Measurements from ENCODE around the gene POLD1. TPM values are rescaled to one million over a fixed set of nuclear protein-coding genes. Genes with fewer than 3 reads are reported as not detected.

The POLD1 gene
- total RNA-seq, 2 experiments from 2014 or later: 158 to 215 TPM

- peaks cover 28% of the 10 kb centered on the region for H3K36me3 Mint-ChIP-seq
Measured at GRCh38 chr19:50376166-50377050, 7.7 kb upstream of the POLD1 start, which contains the start of gene NR1H2. Gene NR1H2 (plus strand): TSS chr19:50376457. CDS start chr19:50377606, 1,149 bp downstream.

DNA sequence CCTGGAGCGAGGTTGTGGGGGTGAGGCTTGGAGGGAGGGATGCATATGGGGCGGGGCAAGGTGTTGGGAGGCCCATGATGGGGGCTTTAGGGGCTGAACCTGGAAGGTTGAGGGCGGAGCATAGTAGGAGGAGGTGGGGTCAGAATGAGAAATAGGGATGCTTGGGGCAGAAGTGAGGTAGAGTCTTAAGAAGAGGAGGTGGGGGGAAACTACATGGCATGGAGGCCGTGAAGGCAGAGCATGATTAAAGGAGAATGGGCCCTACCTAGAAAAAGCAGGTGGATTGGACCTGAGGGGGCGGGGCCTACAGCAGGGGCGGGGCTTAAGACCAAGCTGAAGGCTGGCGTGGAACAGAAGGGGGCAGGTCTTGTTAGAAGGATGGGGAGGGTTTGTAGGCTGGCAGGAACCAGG is 7.1 kb upstream of the POLD1 start:
- CTCF ChIA-PET: interaction anchor here (1.0 to 1.5 kb wide), 2 partner anchors 8 to 43 kb away, joined by 3 to 4 read pairs; no protein-coding TSS in a partner anchor
- ATAC-seq (peak; percentile 40), DNase-seq (peak; percentile 68)
- H3K9me3 Mint-ChIP-seq (ENCODE audit: low read depth): no peaks in the 10 kb centered on the region
- H3K36me3 Mint-ChIP-seq: peaks cover 29% of the 10 kb centered on the region
- H3K4me1 Mint-ChIP-seq: peaks cover 20% of the 10 kb centered on the region
- peak overlapping the region; percentile 95 for H3K4me3 Mint-ChIP-seq
- peak overlapping the region; percentile 99 for H3K27ac Mint-ChIP-seq
- H3K27me3 Mint-ChIP-seq: no peaks in the 10 kb centered on the region

More at GRCh38 chr19:50376166-50377050, 7.7 kb upstream of the POLD1 start, which contains the start of gene NR1H2:
- peaks cover 20% of the 10 kb centered on the region for H3K4me1 Mint-ChIP-seq
- DNase-seq: peak; percentile 97
- H3K27ac Mint-ChIP-seq: peak within 1 kb of the TSS; percentile 99
- CTCF ChIA-PET: interaction anchor here (0.8 to 1.9 kb wide), 9 partner anchors 9 to 180 kb away, joined by 3 to 16 read pairs (median 4); partner anchors contain the start of gene NAPSA
- peak; percentile 93 for ATAC-seq
- H3K9me3 Mint-ChIP-seq (ENCODE audit: low read depth): no peaks in the 10 kb centered on the region
- H3K27me3 Mint-ChIP-seq: no peaks in the 10 kb centered on the region
- H3K4me3 Mint-ChIP-seq: peak within 1 kb of the TSS; percentile 95

DNA sequence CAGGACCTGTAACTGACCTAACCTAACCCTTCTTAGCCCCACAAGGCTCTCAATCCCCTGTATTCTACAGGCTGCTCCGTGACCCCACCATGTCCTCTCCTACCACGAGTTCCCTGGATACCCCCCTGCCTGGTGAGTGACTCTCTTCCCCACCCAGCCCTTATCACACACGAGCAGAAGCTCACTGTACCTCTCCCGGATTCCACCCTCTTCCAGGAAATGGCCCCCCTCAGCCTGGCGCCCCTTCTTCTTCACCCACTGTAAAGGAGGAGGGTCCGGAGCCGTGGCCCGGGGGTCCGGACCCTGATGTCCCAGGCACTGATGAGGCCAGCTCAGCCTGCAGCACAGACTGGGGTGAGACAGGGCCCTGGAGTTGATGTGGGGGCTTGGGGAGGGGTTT is 6.6 kb upstream of the POLD1 start:
- Mint-ChIP-seq H3K9me3 (ENCODE audit: low read depth) (no peaks in the 10 kb centered on the region), H3K4me1 (peaks cover 20% of the 10 kb centered on the region), H3K4me3 (no peak overlapping the region), H3K36me3 (peaks cover 29% of the 10 kb centered on the region), H3K27ac (peak overlapping the region; percentile 99), H3K27me3 (no peaks in the 10 kb centered on the region)
- CTCF ChIA-PET: interaction anchor here (1.0 to 1.5 kb wide), 2 partner anchors 8 to 44 kb away, joined by 3 to 4 read pairs; no protein-coding TSS in a partner anchor
- DNase-seq (no peak), ATAC-seq (no peak)

DNA sequence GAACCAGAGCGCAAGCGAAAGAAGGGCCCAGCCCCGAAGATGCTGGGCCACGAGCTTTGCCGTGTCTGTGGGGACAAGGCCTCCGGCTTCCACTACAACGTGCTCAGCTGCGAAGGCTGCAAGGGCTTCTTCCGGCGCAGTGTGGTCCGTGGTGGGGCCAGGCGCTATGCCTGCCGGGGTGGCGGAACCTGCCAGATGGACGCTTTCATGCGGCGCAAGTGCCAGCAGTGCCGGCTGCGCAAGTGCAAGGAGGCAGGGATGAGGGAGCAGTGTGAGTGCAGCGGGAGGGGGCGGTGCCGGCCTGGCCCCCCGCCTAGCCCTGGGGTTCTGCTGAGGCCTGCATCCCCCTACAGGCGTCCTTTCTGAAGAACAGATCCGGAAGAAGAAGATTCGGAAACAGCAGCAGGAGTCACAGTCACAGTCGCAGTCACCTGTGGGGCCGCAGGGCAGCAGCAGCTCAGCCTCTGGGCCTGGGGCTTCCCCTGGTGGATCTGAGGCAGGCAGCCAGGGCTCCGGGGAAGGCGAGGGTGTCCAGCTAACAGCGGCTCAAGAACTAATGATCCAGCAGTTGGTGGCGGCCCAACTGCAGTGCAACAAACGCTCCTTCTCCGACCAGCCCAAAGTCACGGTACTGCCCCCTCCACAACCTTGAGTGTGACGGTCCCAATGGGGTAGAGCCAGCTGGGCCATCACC is 5.8 kb upstream of the POLD1 start:
- peaks cover 23% of the 10 kb centered on the region for H3K4me1 Mint-ChIP-seq
- H3K9me3 Mint-ChIP-seq (ENCODE audit: low read depth): no peaks in the 10 kb centered on the region
- no peaks in the 10 kb centered on the region for H3K27me3 Mint-ChIP-seq
- DNase-seq (no peak), ATAC-seq (no peak)
- CTCF ChIA-PET: interaction anchor here (1.0 kb wide), 1 partner anchor 9 kb away, joined by 3 read pairs; no protein-coding TSS in a partner anchor
- no peak overlapping the region for H3K27ac Mint-ChIP-seq
- H3K4me3 Mint-ChIP-seq: no peak overlapping the region
- H3K36me3 Mint-ChIP-seq: peaks cover 29% of the 10 kb centered on the region

DNA sequence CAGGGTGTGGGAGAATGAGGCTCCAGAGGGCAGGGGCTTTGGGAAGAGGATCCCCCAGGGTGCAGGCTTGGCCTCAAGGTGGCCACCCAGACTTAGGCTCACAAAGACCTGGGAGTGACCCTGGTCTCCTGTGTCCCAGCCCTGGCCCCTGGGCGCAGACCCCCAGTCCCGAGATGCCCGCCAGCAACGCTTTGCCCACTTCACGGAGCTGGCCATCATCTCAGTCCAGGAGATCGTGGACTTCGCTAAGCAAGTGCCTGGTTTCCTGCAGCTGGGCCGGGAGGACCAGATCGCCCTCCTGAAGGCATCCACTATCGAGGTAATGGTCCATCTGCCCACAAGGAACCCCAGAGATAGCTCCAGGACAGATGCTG is 5.3 kb upstream of the POLD1 start:
- DNase-seq (no peak), ATAC-seq (no peak)
- Mint-ChIP-seq H3K36me3 (peaks cover 29% of the 10 kb centered on the region), H3K4me3 (no peak overlapping the region), H3K9me3 (ENCODE audit: low read depth) (no peaks in the 10 kb centered on the region), H3K4me1 (peaks cover 28% of the 10 kb centered on the region), H3K27ac (no peak overlapping the region), H3K27me3 (no peaks in the 10 kb centered on the region)
- CTCF ChIA-PET: no interaction called here

DNA sequence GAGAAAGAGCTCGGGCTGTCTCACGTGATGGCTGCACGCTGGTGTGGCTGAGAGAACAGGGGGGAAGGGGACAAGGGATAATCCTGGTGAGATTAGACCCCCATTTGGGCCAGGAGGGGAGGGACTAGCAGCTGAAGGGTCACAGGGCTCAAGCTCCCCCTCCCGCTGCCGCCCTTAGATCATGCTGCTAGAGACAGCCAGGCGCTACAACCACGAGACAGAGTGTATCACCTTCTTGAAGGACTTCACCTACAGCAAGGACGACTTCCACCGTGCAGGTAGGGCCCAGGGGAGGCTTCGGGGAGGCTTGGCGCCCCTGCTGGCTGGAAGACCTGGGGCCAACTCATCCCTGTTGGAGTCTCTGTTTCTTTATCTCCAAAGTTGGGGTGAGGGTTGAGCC is 4.5 kb upstream of the POLD1 start:
- no peak for ATAC-seq
- no peaks in the 10 kb centered on the region for H3K9me3 Mint-ChIP-seq (ENCODE audit: low read depth)

DNA sequence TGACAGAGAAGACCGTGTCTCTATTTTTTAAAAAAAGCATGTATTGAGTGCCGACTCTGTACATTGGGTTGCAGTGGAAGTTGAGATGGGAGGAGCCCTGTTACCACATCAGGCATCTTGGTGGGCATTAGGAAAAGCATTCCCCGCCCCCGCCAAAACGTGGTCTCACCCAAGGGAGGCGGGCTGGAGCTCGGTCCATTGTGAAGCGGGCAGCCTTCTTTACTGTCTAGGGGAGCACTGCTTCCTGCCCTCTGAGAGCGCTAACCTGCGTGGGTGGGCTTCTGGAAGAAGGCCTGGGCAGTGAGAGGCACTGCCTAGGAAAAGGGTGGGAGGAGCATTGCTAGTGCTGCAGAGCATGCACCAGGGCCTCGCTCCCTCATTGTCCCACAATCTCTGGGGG is 4.0 kb upstream of the POLD1 start:
- H3K4me1 Mint-ChIP-seq: peaks cover 30% of the 10 kb centered on the region
- H3K4me3 Mint-ChIP-seq: no peak overlapping the region
- peaks cover 32% of the 10 kb centered on the region for H3K36me3 Mint-ChIP-seq
- CTCF ChIA-PET: interaction anchor here (0.9 kb wide), 1 partner anchor 11 kb away, joined by 3 read pairs; no protein-coding TSS in a partner anchor
- no peak overlapping the region for H3K27ac Mint-ChIP-seq
- no peaks in the 10 kb centered on the region for H3K9me3 Mint-ChIP-seq (ENCODE audit: low read depth)
- ATAC-seq: no peak
- no peak for DNase-seq
- H3K27me3 Mint-ChIP-seq: no peaks in the 10 kb centered on the region

More for the DNA sequence above, 4.5 kb upstream of the POLD1 start:
- DNase-seq: no peak
- peaks cover 26% of the 10 kb centered on the region for H3K4me1 Mint-ChIP-seq
- no peak overlapping the region for H3K4me3 Mint-ChIP-seq
- H3K27me3 Mint-ChIP-seq: no peaks in the 10 kb centered on the region
- no peak overlapping the region for H3K27ac Mint-ChIP-seq
- CTCF ChIA-PET: no interaction called here
- H3K36me3 Mint-ChIP-seq: peaks cover 29% of the 10 kb centered on the region

- H3K27me3 Mint-ChIP-seq: no peaks in the 10 kb centered on the region
- CTCF ChIA-PET: interaction anchor here (0.9 kb wide), 1 partner anchor 12 kb away, joined by 3 read pairs; no protein-coding TSS in a partner anchor
- peaks cover 34% of the 10 kb centered on the region for H3K4me1 Mint-ChIP-seq
- ATAC-seq (no peak), DNase-seq (no peak)
- no peak overlapping the region for H3K4me3 Mint-ChIP-seq
- peaks cover 32% of the 10 kb centered on the region for H3K36me3 Mint-ChIP-seq
- H3K9me3 Mint-ChIP-seq (ENCODE audit: low read depth): no peaks in the 10 kb centered on the region
- H3K27ac Mint-ChIP-seq: no peak overlapping the region
Measured at GRCh38 chr19:50380751-50381151, 3.4 kb upstream of the POLD1 start.

GRCh38 chr19:50381881-50382729 is 2.0 kb upstream of the POLD1 start:
- CTCF ChIA-PET: interaction anchor here (3.0 kb wide), 1 partner anchor 13 kb away, joined by 14 read pairs; no protein-coding TSS in a partner anchor
- Mint-ChIP-seq H3K4me1 (peaks cover 35% of the 10 kb centered on the region), H3K4me3 (no peak overlapping the region), H3K27me3 (no peaks in the 10 kb centered on the region), H3K36me3 (peaks cover 36% of the 10 kb centered on the region), H3K27ac (no peak overlapping the region), H3K9me3 (ENCODE audit: low read depth) (no peaks in the 10 kb centered on the region)
- ATAC-seq (no peak), DNase-seq (no peak)

GRCh38 chr19:50383001-50383851 is 921 bp upstream of the POLD1 start:
- peaks cover 37% of the 10 kb centered on the region for H3K4me1 Mint-ChIP-seq
- no peak for ATAC-seq
- CTCF ChIA-PET: interaction anchor here (0.8 to 3.0 kb wide), 7 partner anchors 14 to 128 kb away, joined by 3 to 14 read pairs (median 6); partner anchors contain the start of gene JOSD2
- peak overlapping the region; percentile 95 for H3K27ac Mint-ChIP-seq
- peaks cover 38% of the 10 kb centered on the region for H3K36me3 Mint-ChIP-seq
- H3K9me3 Mint-ChIP-seq (ENCODE audit: low read depth): no peaks in the 10 kb centered on the region
- no peaks in the 10 kb centered on the region for H3K27me3 Mint-ChIP-seq
- H3K4me3 Mint-ChIP-seq: peak overlapping the region; percentile 98
- no peak for DNase-seq

- peaks cover 37% of the 10 kb centered on the region for H3K4me1 Mint-ChIP-seq
- H3K27ac Mint-ChIP-seq: peak overlapping the region; percentile 95
- no peaks in the 10 kb centered on the region for H3K9me3 Mint-ChIP-seq (ENCODE audit: low read depth)
Measured at GRCh38 chr19:50384685-50385535, 763 bp downstream of the POLD1 start.

More at GRCh38 chr19:50384685-50385535, 763 bp downstream of the POLD1 start:
- peak overlapping the region; percentile 98 for H3K4me3 Mint-ChIP-seq
- H3K36me3 Mint-ChIP-seq: peaks cover 32% of the 10 kb centered on the region
- CTCF ChIA-PET: interaction anchor here (1.3 to 3.0 kb wide), 8 partner anchors 9 to 76 kb away, joined by 3 to 14 read pairs (median 6); partner anchors contain the start of gene NR1H2
- no peaks in the 10 kb centered on the region for H3K27me3 Mint-ChIP-seq
- DNase-seq: no peak
- ATAC-seq: no peak
